Measurements from ENCODE around the gene PCDHA13.
A peak's percentile ranks its signal among the peaks of the same experiment; 100 is the strongest.
"Not testable (repeated sequence)": the region's sequence is repeated elsewhere in the genome, so short reads cannot be mapped to it uniquely, and the experiment has no call there.

The PCDHA13 gene

DNA sequence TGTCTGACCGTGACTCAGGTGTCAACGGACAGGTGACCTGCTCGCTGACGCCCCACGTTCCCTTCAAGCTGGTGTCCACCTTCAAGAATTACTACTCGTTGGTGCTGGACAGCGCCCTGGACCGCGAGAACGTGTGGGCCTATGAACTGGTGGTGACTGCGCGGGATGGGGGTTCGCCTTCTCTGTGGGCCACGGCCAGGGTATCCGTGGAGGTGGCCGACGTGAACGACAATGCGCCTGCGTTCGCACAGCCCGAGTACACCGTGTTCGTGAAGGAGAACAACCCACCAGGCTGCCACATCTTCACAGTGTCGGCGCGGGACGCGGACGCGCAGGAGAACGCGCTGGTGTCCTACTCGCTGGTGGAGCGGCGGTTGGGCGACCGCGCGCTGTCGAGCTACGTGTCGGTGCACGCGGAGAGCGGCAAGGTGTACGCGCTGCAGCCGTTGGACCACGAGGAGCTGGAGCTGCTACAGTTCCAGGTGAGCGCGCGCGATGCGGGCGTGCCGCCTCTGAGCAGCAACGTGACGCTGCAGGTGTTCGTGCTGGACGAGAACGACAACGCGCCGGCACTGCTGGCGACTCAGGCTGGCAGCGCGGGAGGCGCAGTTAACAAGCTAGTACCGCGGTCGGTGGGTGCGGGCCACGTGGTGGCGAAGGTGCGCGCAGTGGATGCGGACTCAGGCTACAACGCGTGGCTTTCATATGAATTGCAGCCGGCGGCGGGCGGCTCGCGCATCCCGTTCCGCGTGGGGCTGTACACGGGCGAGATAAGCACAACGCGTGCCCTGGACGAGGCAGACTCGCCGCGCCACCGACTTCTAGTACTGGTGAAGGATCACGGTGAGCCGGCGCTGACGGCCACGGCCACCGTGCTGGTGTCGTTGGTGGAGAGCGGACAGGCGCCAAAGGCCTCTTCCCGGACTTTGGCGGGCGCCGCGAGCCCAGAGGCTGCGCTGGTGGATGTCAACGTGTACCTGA is 11.4 kb upstream of the PCDHA13 start:
- no peak for DNase-seq

DNA sequence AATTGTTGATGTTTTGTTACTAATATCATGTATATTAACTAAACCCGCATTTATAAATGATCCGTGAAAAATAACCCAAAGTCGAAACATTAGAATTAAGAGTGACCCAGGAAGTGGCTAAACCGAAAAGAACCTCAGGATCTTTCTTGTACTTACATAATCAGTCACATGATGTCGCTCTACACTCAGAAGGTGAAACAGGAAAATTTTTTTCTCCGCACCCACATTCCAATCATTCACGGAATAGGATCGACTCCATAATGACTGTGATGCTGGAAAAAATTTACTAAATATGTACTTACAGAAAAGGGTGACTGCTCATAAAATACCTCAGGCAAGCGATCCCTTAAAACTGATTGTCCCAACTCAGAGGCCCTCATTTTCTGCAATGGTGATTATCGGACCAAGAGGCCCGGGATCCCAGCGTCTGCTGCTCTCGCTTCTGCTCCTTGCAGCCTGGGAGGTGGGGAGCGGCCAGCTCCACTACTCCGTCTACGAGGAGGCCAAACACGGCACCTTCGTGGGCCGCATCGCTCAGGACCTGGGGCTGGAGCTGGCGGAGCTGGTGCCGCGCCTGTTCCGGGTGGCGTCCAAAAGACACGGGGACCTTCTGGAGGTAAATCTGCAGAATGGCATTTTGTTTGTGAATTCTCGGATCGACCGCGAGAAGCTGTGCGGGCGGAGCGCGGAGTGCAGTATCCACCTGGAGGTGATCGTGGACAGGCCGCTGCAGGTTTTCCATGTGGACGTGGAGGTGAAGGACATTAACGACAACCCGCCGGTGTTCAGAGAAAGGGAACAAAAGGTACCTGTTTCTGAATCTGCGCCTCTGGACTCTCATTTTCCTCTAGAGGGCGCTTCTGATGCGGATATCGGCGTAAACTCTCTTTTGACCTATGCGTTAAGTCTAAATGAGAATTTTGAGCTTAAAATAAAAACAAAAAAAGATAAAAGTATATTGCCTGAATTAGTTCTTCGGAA is 6.5 kb upstream of the PCDHA13 start, which contains the start of gene PCDHA12:
Gene PCDHA12 (plus strand): TSS at position 224 of the 981 bp plus-strand sequence. CDS start 165 bp downstream, at position 389.
- no peak for DNase-seq

DNA sequence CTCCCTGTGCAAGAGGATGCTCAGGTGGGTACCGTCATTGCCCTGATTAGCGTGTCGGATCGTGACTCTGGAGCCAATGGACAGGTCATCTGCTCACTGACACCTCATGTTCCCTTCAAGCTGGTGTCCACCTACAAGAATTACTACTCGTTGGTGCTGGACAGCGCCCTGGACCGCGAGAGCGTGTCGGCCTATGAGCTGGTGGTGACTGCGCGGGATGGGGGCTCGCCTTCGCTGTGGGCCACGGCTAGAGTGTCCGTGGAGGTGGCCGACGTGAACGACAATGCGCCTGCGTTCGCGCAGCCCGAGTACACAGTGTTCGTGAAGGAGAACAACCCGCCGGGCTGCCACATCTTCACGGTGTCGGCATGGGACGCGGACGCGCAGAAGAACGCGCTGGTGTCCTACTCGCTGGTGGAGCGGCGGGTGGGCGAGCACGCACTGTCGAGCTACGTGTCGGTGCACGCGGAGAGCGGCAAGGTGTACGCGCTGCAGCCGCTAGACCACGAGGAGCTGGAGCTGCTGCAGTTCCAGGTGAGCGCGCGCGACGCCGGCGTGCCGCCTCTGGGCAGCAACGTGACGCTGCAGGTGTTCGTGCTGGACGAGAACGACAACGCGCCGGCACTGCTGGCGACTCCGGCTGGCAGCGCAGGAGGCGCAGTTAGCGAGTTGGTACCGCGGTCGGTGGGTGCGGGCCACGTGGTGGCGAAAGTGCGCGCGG is 5.2 kb upstream of the PCDHA13 start:
- not testable (repeated sequence) for DNase-seq

DNA sequence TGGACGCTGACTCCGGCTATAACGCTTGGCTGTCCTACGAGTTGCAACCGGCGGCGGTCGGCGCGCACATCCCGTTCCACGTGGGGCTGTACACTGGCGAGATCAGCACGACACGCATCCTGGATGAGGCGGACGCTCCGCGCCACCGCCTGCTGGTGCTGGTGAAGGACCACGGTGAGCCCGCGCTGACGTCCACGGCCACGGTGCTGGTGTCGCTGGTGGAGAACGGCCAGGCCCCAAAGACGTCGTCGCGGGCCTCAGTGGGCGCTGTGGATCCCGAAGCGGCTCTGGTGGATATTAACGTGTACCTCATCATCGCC is 4.7 kb upstream of the PCDHA13 start:
- no peak for DNase-seq

DNA sequence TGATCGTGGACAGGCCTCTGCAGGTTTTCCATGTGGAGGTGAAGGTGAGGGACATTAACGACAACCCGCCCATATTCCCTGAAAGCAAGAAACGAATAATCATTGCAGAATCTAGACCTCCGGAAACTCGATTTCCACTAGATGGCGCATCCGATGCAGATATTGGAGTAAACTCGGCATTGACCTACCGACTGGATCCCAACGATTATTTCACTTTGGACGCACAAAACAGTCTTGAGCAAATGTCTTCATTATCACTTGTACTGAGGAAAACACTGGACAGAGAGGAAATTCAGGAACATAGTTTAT is 621 bp downstream of the PCDHA13 start:
- DNase-seq = peak; percentile 1 to 66

DNA sequence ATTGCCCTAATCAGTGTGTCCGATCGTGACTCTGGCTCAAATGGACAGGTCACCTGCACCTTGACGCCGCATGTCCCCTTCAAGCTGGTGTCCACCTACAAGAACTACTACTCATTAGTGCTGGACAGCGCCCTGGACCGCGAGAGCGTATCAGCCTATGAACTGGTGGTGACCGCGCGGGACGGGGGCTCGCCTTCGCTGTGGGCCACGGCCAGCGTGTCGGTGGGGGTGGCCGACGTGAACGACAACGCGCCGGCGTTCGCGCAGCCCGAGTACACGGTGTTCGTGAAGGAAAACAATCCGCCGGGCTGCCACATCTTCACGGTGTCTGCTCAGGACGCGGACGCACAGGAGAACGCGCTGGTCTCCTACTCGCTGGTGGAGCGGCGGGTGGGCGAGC is 1.4 kb downstream of the PCDHA13 start:
- no peak for DNase-seq

DNA sequence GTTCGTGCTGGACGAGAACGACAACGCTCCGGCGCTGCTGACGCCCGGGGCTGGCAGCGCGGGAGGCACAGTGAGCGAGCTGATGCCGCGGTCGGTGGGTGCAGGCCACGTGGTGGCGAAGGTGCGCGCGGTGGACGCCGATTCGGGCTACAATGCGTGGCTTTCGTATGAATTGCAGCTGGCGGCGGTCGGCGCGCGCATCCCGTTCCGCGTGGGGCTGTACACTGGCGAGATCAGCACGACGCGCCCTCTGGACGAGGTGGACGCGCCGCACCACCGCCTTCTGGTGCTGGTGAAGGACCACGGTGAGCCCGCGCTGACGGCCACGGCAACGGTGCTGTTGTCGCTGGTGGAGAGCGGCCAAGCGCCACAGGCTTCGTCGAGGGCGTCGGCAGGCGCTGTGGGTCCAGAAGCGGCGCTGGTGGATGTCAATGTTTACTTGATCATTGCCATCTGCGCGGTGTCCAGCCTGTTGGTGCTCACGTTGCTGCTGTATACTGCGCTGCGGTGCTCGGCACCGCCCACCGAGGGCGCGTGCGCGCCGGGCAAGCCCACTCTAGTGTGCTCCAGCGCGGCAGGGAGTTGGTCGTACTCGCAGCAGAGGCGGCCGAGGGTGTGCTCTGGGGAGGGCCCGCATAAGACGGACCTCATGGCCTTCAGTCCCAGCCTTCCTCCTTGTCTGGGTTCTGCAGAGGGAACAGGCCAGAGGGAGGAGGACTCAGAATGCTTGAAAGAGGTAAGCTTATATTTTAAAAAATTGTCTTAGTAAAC is 2.2 kb downstream of the PCDHA13 start:
- no peak for DNase-seq

DNA sequence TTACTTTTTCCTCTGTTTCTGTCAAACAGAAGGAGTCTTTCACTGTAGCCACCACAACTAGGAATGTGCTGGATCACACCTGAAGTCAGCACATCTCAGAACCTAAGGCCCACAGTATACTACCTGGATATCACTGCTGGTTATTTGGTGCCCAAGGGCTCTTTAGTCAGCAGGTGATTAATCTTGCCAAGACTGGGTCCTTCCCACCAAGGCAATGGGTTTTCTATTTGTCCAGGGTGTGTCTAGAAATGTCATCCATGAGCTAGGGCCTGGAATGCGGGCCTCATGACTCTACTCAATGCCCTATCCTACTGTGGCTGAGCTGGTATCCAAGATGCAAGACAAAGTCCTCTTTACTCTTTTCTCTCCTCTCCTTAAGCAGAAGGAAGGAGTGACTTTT is 34.4 kb downstream of the PCDHA13 start:
- no peak for DNase-seq

DNA sequence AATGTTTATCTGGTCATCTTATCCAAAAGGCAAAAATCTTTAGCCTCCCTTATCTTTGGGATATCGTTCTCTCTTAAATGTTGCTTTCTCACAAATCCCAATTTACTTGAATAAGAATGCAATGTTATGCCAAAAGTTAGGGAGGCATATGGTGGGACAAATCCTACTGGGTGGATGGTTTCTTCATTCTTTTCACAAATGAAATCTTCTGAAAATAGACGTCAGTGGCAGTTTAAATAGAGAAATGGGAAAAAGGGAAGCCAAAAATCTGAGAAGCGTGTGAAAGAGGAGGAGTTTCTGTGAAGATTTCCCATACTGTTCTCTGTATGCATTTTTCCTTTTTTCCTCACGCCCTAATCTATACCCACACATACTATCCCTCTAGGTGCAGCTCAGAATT is 41.7 kb downstream of the PCDHA13 start:
- no peak for DNase-seq

DNA sequence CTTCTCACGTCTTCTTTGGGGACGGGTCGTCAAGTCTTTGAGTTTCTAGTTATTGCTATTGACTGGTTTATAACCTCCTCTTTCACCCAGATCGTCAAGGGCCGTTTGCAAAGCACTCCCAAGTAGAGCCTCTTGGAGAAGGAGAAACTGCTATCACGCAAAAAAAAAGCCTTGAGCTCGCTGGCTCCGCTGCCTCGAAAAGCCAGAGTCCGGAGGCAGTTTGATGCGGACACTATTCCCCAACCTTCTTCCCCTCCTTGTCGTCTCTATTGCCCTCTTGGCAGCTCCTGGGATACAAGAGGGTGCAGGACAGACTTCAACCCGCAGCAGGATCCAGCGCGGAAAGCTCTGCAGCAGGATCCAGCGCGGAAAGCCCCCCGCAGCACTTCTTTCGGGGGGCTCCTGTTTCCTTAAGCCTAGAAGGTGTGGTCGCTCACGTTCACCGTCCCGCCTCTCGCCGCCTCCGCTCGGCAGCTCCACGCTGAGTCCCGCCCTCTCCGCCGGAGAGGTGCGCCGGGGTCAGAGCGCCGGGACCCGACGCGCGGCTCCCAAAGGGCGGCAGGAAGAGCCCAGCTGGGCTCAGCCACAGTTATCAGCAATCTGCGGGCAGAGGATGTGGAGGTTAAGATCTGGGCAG is 44.0 kb downstream of the PCDHA13 start, which contains the start of gene PCDHAC1:
Gene PCDHAC1 (plus strand): TSS at position 494 of the 637 bp plus-strand sequence. CDS start 594 bp downstream, outside the sequence.
- DNase-seq = peak; percentile 67 to 84

DNA sequence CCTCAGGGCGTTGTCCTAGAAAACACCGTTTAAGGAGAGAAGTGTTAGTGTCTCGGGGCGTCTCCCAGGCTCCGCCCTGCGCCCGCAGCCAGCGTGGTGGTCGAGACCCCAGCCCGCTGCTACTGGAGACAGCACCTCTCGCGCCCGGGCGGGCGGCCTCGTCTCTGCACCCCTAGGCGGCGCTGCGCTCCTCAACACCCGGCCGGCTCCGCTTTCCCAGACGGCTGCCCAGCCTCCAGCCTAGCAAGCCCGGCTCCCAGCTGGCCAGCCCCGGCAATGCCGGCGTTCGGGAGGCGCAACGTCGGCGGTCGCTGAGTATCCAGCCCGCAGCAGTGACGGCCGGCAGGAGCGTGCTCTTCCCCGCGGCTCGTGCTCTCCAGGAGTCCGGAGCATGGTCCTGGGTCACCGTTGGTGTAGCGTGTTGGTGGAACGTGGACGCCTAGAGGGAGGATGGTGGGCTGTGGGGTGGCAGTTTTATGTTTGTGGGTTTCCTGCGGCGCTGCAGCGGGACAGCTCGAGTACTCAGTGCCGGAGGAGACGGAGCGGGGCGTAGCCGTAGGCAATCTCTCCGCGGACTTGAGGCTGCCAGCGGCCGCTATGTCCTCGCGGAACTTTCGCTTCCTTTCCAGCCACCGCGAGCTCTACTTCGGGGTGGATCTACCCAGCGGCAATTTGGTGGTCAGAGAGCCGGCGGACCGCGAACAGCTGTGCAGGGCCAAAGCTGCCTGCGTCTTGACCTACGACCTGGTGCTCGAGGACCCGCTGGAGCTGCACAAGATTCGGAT is 44.7 kb downstream of the PCDHA13 start:
- DNase-seq = peak; percentile 72 to 95

DNA sequence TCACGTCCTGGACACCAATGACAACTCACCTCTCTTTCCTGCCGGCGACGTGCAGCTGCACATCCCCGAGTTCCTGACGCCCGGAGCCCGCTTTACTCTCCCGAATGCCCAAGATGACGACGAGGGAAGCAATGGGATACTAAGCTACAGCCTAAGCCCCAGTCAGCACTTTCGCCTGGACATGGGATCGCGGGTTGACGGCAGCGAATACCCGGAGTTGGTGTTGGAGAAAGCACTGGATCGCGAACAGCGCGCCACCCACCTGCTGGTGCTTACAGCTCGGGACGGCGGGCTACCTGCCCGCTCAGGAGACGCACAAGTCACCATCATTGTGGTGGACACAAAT is 45.3 kb downstream of the PCDHA13 start:
- peak in 1 of 2 experiments; percentile 59 for DNase-seq

All from NCI-H526 (cell line).